SIG-M5 (cell line): ENCODE results near the gene DFFA.
"Not testable (repeated sequence)": the region's sequence is repeated elsewhere in the genome, so short reads cannot be mapped to it uniquely, and the experiment has no call there.

Experiments used
- DNase-seq: peaks from one replicate; lab custom pipeline; 2025; lab: John Stamatoyannopoulos, UW

DFFA gene

DNA sequence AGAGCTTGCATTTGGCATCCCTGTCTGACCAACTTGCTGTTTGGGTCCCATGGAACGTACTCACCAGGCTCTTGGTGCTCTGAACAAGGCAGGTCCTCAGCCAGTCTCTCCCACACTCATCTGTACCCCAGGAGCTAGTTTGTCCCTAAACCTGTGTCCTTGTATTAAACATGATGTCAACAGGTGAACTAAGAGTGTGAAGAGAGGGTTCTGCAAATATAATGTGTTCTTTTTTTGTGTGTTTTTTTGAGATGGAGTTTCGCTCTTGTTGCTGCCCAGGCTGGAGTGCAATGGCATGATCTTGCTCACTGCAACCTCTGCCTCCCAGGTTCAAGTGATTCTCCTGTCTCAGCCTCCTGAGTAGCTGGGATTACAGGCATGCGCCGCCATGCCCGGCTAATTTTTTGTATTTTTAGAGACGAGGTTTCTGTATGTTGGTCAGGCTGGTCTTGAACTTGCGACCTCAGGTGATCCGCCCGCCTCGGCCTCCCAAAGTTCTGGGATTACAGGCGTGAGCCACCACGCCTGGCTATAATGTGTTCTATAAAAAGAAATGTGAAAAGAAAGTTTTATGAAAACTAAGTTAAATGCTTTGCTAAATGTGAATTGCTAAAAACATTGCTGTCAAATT, 33.8 kb upstream of the DFFA start:
- DNase-seq: not testable (repeated sequence)

DNA sequence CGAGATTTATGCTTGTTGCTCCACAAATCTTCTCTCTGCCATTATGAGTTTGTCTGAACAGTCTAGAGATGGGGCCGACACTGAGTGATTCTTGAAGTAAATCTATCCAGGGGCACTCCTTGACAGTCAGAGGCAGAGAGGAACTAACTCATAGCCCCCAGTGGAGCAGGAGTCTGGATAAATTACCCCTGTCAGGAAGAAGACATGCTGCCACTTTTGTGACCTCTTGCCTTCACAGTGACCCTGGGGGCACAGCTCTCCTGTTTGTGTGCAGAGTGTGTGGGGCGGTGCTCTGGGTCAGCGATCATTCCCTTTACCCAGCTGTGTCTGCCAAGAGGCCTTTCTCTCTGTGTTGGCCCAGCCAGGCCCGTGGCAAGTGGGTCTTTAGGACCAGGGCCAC, 31.9 kb upstream of the DFFA start:
- no peak for DNase-seq

DNA sequence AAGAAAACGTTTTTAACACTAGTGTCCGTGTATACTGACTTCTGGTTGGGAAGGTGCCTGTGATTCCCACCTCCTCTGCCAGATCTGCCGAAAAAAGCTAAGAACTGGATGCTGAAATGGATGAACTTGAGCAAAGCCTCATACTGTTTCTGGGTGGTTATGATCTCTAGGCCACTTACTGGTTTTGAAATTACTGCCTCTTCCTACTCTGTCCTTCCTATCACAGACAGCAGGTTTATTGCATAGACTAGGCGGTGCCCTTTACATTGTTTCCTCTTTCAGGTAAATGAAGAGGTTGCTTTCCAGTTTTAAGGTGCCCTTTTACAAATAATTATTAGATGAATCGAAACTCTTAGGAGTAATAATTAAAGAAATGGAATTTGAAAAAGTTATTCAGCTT, 29.9 kb upstream of the DFFA start:
- DNase-seq: no peak

DNA sequence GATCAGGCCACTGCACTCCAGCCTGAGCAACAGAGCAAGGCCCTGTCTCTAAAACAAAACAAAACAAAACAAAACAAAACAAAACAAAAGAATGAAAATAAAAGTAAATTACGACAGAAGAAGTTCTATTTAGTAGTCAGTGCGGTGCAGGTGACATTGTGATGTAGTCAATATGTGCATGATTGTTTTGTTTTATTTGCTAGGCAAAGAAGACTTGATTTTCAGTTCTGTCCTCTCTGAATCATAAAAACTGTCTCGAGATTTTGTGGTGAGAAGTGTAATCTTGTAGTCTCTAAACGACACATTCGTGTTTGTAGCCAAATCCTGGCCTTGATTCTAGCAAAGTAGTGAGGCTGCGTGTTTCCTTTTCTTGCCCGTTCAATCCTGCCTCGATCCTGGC, 25.9 kb upstream of the DFFA start:
- DNase-seq: no peak

DNA sequence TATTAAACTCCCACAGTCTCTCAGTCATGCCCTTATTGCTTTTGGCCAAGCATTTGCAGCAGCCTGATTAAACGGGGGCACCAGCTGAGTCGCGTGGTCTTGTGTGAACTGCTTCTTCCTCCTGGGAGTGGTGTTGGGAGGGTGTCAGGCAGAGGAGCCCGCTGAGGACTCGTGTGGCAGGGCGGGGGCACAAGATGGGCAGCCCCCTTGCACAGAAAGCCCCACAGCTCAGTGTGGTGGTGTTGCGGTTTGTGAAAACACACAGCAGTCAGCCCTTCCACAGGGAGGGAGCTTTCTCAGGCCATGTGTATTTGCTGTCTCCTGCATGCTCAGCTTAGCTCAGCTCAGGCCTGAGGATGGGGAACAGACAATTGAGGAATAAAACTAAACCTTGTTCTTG, 24.8 kb upstream of the DFFA start:
- DNase-seq: no peak

DNA sequence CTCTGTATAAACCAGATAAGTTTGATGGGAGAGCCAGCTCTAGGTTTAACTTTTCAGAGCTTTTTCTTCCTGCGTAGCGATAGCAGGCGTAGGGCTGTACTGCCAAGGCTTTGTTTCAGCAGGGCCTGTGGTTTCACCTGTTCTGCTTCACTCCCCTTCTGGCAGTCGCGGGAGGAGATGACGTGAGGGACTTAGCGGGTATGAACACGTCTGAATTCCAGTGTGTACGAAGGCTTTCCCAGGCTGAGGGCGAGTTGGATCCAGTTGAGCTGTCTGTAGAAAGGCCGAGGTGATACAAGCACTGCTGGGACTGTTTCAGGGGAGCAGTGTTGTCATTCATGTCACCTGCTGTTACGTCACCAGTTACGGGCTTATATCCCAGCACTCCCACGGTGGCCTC, 23.6 kb upstream of the DFFA start:
- DNase-seq: no peak

DNA sequence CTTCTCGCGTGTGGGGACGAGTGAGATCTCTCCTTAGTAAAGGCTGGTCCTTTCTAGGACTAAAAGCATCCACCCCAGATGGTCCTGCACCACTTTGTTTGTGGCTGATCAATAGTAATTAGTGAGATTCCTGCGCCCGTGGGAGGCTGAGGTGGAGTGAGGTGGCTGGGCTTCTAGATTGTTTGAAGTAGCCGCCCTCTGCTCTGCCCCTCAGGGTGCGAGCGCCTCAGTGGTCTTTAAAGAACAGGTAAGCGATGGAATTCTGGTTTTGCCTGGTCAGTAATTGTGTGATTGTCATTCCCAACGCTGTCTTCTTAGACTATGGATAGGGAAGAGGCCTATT, 23.1 kb upstream of the DFFA start:
- DNase-seq: no peak

DNA sequence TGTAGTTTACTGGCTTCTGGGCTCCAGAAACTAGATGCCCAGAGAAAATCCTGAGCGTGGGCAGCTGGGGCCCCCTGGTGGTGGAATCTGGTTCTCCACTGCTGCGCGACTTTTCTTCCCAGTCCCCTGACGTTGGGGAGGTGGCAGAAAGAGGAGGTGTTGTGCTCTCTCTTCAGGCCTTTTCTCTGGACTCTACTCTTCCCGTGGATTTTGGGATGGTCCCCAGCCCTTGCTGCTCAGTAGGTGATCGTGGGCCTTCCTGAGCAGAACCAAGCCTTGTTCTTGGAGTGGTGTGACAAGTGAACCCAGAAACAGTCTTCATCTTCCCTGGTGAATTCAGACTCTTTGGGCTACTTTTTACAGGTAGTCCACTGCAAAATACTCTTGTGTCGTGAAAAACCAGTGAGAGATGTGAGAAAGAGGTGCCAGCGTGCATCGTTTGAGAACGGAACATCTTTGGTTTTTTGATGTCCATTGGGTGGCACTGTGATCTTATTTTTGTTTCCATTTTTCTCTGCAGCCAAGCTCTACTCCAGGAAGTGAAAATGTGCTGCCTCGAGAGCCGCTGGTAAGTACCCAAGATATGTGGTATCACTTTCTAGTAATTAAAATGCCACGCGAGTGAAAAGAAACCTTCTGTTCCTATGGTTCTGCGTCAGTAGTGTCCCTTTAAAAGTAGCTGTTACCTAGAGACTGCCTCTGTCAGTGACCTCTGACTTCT, 22.6 kb upstream of the DFFA start:
- DNase-seq: peak; percentile 29

DNA sequence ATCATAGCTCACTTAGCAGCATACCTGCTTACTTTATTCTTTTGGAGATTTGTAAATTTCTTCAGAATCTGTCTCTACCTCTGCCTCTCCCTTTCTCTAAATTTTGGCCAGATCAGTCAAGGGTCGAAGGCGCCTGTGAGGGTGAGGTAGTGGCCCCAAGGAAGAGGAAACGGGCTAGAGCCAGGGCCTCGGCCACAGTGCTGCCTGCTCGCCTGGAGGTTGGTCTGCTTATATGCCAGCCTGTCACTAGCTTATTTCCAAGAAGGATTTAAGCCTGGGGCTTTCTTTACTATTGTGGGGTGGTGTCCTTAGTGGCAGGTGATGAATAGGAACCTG, 22.1 kb upstream of the DFFA start:
- DNase-seq: no peak

DNA sequence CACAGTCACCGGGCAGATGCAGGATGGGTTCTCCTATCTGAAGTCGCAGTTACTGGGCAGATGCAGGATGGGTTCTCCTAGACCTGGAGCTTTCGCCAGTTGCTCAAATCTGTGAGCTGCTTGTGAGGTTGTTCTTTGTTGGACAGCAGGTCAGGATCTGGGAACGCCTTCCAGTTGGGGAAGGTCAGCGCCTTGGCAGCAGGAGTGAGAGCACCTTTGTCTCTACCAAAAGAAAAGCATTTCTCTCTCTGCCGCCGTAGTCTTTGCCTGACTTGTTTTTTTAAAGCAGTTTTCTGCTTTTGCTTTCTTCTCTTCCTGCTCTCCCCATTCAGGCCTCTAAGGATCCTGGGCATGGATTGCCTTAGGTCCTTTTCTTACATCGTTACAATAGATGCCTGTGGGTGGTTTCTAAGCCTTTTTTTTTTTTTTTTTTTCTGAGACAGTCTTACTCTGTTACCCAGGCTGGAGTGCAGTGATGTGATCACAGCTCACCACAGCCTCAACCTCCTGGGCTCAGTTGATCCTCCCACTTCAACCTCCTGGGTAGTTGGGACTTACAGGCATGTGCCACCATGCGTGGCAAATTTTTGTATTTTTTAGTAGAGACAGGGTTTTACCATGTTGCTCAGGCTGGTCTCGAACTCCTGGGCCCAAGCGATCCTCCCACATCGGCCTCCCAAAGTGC, 18.1 kb upstream of the DFFA start:
- DNase-seq: no peak

DNA sequence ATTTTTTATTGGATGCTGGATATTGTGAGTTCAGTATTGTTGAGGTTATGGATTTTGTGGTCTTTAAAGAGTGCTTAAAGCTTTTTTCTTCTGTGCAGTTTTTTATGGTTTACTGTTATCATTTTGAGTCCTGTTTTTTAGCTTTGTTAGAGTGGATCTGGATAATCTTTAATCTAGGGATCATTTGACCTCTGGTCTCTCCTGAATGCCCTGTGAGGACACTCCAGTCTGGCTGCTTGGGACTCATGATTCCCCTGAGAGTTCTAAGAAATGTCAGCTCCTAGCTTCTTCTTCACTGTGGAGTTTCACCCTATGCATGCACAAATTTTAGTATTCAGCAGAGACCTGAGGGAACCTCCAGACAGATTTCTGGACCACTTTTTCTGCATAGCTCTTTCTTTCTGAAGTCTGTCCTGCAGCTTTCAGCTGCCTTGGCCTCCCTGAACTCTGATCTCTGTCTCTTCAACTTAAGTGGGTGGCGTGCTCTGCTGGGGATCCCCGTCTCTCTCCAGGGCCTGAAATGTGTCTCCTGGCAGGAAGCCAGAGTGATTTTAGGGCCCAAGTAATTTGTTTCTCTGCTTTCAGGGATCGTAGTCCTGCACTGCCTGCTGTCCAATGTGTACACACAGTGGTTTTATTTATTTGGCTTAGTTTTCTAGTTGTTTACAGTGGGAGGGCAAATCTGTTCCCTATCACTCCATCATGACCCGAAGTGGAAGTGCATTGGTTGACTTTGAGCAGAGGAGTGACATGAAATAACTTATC, 17.1 kb upstream of the DFFA start:
- DNase-seq: no peak

DNA sequence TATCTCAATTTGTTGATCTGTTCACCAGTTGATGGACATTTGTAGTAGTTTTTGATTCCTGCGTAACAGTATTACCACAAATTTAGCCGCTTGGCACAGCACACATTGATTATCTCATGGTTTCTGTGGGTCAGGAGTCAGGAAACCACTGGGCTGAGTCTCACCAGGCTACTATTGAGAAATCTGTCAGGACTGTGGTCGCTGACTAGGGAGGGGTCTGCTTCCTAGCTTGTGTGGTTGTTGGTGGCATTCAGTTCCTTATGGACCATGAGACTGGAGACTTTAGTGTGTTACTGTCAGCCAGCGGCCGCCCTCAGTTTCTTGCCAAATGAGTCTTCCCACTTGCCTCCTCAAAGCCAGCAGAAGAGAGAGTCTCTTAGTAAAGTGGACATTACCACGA, 12.2 kb upstream of the DFFA start:
- DNase-seq: no peak

DNA sequence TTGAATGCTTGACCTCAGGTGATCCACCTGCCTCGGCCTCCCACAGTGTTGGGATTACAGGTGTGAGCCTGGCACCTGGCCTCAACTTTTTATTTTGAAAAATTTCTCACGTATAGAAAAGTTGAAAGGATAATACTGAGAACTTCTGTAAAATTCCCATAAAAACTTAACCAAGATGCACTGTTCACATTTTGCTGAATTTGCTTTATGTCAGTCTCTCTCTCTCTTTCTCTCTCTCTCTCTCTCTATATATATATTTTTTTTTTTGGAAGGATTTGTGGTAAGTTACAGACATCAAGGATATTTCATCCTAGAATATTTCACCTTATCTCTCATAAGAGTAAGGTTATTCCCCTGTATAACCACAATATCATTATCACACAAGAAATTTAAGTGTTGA, 8.3 kb upstream of the DFFA start:
- no peak for DNase-seq

DNA sequence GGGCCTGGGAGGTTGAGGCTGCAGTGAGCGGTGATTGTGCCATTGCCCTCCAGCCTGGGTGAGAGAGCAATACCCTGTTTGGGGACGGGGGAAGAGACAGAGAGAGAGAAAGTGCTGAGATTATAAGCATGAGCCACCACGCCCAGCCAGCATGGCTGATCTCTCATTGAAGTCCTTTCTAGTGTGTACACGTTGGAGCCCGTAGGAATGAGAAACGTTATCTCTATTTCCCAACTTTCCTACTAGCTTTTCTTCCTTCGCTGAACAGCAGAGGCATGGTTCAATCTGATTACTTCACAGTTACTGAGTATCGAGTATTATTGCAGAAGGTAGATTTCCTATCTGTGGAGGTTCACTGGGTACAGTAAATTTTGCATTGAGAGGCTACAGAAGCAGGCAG, 7.0 kb upstream of the DFFA start:
- DNase-seq: no peak

DNA sequence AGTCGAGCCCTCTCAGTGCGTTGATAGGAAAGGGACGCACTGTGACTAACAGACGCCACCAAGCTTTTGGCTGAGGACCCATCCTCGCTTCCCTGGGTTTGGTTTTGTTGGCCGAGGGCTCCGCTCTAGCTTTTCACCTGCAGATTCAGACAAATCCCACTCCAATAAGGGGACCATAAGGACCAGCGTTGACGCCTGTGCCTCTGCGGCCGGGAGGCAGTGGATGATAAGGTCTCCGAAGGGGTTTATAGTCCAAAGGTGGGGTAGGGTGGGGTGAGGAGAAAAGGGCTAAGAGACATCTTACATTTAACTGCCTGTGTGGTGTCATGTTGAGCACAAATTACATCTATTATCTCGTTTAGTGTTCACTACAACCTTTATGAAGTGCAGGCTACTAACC, 3.2 kb upstream of the DFFA start:
- no peak for DNase-seq

DNA sequence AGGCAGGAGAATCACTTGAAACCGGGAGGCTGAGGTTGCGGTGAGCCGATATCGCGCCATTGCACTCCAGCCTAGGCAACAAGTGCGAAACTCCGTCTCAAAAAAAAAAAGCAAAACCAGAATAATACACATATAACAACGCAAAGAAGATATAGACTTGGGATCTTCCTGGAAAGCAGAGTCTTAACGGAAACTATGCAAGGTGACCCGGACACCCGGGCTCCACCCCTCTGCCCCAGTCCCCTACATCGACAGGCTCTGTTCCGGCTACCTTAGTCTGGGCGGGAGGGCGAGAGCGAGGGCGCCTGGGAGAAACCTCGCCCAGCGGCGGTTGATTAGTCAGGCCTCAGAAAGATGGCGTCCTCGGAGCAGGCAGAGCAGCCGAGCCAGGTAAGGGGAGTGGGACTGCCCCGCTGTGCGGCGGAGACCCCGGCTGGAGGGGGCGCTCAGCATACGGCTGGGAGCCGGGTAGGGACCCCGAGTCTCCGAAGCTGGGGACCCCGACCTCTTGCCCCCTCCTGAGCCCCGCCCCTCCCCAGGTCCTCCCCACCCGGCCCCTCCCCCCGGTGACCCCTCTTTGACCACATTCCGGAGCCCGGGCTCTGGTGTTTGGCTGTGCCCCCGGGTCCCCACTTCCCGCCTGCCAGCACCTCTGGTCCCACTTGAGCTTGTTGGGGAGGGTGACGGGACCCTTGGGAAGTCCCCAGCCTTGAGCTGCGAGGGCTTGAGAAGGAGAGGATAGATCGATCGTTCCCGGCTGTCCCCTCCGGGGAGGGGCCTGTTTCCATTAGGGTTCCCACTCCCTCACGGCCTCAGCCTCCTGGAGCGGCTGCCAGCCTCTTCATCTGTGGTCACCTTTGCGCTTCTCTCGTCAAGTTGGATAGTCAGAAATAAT, 2.5 kb upstream of the DFFA start, which contains the start of gene PEX14:
PEX14 (plus strand) TSS at position 338 of the 895 bp plus-strand sequence; CDS start at position 355, 17 bp downstream.
- peak; percentile 38 for DNase-seq

DNA sequence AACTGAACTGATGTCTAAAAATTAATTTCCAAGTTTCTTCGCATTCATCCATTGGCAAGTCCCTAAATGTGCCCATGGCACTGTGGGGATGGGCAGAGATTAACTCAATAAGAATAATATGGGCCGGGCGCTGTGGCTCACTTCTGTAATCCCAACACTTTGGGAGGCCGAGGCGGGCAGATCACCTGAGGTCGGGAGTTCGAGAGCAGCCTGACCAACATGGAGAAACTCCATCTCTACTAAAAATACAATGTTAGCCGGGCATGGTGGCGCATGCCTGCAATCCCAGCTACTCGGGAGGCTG, 1.9 kb upstream of the DFFA start:
- not testable (repeated sequence) for DNase-seq

DNA sequence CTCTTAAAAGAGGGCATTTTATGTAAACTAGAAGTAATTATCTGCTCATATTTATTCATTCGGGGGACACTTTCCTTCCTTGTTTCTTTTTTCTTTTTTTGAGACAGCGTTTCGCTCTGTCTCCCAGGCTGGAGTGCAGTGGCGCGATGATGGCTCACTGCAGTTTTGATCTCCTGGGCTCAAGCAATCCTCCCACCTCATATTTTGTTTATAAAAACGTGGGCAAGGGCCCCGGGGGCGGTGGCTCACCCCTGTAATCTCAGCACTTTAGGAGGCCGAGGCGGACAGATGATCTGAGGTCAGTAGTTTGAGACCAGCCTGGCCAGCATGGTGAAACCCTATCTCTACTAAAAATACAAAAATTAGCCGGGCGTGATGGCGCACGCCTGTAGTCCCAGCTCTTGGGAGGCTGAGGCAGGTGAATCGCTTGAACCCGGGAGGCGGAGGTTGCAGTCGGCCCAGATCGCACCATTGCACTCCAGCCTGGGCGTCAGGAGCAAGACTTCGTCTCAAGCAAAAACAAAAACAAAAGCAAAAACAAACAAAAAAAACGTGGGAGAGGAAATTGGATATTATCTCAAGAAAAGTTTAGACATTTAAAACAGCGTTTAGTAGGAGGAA, 926 bp upstream of the DFFA start:
- DNase-seq: no peak

DNA sequence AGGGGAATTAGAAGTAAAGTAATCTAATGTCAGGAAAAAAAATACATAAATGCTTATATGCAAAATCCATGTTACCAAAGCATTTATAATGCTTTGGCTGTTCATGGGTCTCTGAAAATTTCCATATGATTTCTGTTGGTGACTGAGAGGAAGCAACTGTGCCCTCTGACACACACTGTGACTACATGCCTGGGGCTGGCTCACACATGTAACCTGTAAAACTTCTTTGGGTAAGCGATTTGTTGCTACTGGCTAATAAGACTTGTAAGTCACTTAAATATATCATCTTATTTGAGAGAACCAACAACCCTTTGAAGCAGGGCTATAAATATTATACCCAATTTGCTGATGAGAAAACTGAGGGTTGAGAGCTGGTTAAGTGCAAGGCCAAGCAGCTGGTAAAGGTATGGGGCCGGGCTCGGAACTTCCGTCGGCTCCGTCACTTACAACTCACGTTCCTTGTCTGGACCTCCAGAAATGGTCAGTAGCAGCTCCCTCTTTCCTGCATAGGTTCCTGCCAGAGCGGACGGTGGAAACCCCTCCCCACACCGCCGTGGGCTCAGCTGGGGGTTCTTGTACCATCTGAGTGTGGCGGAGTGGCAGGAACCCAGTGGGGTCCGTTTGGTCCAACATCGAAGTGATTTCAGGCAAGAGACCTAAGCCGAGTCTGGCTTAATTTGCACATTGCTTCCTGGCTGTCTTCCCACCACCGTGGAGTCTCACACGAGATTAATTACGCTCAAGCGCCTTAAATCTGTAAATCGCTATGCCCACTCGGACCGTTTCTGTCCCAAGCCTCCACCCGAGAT, 714 bp downstream of the DFFA start:
- DNase-seq: no peak

DNA sequence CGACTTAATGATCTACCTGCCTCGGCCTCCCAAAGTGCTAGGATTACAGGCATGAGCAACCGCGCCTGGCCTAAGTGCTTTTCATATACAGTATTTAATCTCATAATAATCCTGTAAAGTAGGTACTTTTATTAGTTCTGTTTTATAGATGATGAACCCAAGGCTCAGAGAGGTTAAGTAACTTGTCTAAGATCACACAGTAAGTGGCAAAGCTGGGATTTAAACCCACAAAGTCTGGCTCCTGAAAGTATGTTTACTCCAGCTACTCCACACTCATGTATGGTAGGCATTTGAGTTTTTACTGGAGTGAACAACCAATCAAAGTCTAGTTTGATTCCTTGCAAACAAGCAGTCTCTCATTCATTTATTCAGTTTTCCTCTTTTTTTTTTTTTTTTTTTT, 2.3 kb downstream of the DFFA start:
- no peak for DNase-seq

DNA sequence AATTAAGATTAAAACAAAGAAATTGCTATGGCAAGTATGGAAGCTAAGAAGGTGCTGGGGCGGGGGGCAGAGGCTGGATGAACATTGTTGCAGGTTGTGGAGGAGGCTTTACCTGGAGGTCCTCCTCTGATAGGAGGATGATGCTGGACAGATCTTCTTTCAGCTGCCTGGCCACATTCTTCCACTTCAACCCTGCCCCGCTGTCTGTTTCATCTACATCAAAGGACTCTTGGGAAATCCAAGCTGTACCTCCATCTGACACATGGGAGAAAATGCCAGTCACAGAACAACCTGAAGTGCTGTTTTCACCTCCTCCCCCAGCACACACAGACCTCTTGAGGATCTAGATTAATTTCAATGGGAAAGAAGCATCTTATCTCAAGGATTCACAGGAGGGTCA, 5.3 kb downstream of the DFFA start:
- DNase-seq: no peak
